ENCODE results near the gene CCNL1. TPM values are rescaled to one million over a fixed set of nuclear protein-coding genes. Genes with fewer than 3 reads are reported as not detected.
A peak's percentile ranks its signal among the peaks of the same experiment; 100 is the strongest.

CCNL1 gene
- total and polyA plus RNA-seq, 5 donors from 2014 or later, result 48.7 to 1,080 (median 66.0) TPM

- peaks cover 36% of the 10 kb centered on the region for H3K4me1 ChIP-seq (ENCODE audit: control insufficient read depth, insufficient read depth, low read length, poor library complexity, severe bottlenecking)
- no peak overlapping the region for H3K27ac ChIP-seq (ENCODE audit: insufficient read depth, low read length, poor library complexity, severe bottlenecking)
- Mint-ChIP-seq H3K27ac (peak overlapping the region in 1 of 3 donors; percentile 45), H3K9me3 (no peaks in the 10 kb centered on the region), H3K4me1 (peaks cover 57 to 82% (median 64%) of the 10 kb centered on the region in 4 donors), H3K36me3 (peaks cover 65% of the 10 kb centered on the region), H3K27me3 (peaks cover 4% of the 10 kb centered on the region), H3K4me3 (no peak overlapping the region)
- H3K4me3 ChIP-seq (ENCODE audit: low read depth, low read length), result no peak overlapping the region
- H3K36me3 ChIP-seq (ENCODE audit: control insufficient read depth, insufficient read depth, low read length), result peaks cover 100% of the 10 kb centered on the region
- no peaks in the 10 kb centered on the region for H3K9me3 ChIP-seq (ENCODE audit: control insufficient read depth in 2 of 2, low read length in 2 of 2)
- DNase-seq (no peak), ATAC-seq (ENCODE audit: low read depth in 2 of 2) (no peak)
- no peaks in the 10 kb centered on the region for H3K27me3 ChIP-seq (ENCODE audit: control insufficient read depth, insufficient read depth, low read length)
These were observed 8.8 kb downstream of the CCNL1 start for GRCh38 chr3:157151151-157151550.

DNA sequence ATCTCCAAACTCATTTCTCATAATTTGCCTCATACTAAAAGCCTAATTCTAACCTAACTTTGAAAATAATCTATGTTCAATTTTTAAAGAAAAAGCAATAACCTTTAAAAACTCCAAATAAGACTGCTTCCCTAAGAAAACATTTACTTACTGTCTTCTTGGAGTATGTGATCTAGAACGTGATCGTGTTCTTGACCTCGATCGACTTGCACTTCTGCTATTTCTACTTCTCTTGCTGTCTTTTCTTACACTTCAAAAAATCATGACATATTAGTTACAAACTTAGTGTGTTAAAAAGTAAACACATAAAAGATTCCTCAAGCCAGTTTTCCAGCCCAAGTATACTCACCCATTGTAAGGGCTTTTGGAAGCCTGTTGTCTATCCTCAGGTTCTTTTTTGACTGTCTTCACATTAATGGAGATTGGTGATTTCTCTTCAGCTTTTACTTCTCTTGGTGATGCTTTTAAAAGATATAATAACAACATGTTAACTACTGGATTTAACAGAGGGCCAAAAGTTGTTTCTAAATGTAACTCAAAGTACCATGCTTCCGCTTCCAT, 10.7 kb downstream of the CCNL1 start:
- ATAC-seq (ENCODE audit: low read depth in 2 of 2) (no peak), DNase-seq (no peak)
- H3K27me3 ChIP-seq (ENCODE audit: control insufficient read depth, insufficient read depth, low read length), result no peaks in the 10 kb centered on the region
- peak overlapping the region in 1 of 4 donors; percentile 15 for H3K4me3 Mint-ChIP-seq
- H3K27ac ChIP-seq (ENCODE audit: insufficient read depth, low read length, poor library complexity, severe bottlenecking), result peak overlapping the region; percentile 38
- H3K9me3 ChIP-seq (ENCODE audit: control insufficient read depth in 2 of 2, low read length in 2 of 2), result no peaks in the 10 kb centered on the region
- no peaks in the 10 kb centered on the region for H3K9me3 Mint-ChIP-seq
- no peak overlapping the region for H3K4me3 ChIP-seq (ENCODE audit: low read depth, low read length)
- H3K4me1 Mint-ChIP-seq, result peaks cover 43 to 77% (median 51%) of the 10 kb centered on the region in 4 donors
- no peaks in the 10 kb centered on the region for H3K27me3 Mint-ChIP-seq
- peaks cover 62% of the 10 kb centered on the region for H3K36me3 Mint-ChIP-seq
- peaks cover 17% of the 10 kb centered on the region for H3K4me1 ChIP-seq (ENCODE audit: control insufficient read depth, insufficient read depth, low read length, poor library complexity, severe bottlenecking)
- peak overlapping the region in 2 of 3 donors; percentile 29 to 33 for H3K27ac Mint-ChIP-seq
- H3K36me3 ChIP-seq (ENCODE audit: control insufficient read depth, insufficient read depth, low read length), result peaks cover 99% of the 10 kb centered on the region

GRCh38 chr3:157148196-157148889, 11.6 kb downstream of the CCNL1 start:
- peak overlapping the region in 2 of 3 donors; percentile 2 to 59 for H3K27ac Mint-ChIP-seq
- peaks cover 37 to 76% (median 45%) of the 10 kb centered on the region in 4 donors for H3K4me1 Mint-ChIP-seq
- H3K27me3 ChIP-seq (ENCODE audit: control insufficient read depth, insufficient read depth, low read length), result no peaks in the 10 kb centered on the region
- H3K27ac ChIP-seq (ENCODE audit: insufficient read depth, low read length, poor library complexity, severe bottlenecking), result peak overlapping the region; percentile 38
- peak in 1 of 2 donors; percentile 6 for ATAC-seq (ENCODE audit: low read depth in 2 of 2)
- DNase-seq, result no peak
- no peaks in the 10 kb centered on the region for H3K27me3 Mint-ChIP-seq
- H3K9me3 Mint-ChIP-seq, result no peaks in the 10 kb centered on the region
- H3K36me3 ChIP-seq (ENCODE audit: control insufficient read depth, insufficient read depth, low read length), result peaks cover 99% of the 10 kb centered on the region
- H3K9me3 ChIP-seq (ENCODE audit: control insufficient read depth in 2 of 2, low read length in 2 of 2), result no peaks in the 10 kb centered on the region
- H3K4me3 Mint-ChIP-seq, result peak overlapping the region in 1 of 4 donors; percentile 51
- H3K36me3 Mint-ChIP-seq, result peaks cover 56% of the 10 kb centered on the region
- no peak overlapping the region for H3K4me3 ChIP-seq (ENCODE audit: low read depth, low read length)
- peaks cover 8% of the 10 kb centered on the region for H3K4me1 ChIP-seq (ENCODE audit: control insufficient read depth, insufficient read depth, low read length, poor library complexity, severe bottlenecking)

- Mint-ChIP-seq H3K27ac (peak overlapping the region in 1 of 3 donors; percentile 28), H3K4me1 (peaks cover 34 to 75% (median 40%) of the 10 kb centered on the region in 4 donors), H3K4me3 (no peak overlapping the region), H3K36me3 (peaks cover 52% of the 10 kb centered on the region), H3K9me3 (peaks cover 0 to 1% (median 0%) of the 10 kb centered on the region in 7 donors), H3K27me3 (no peaks in the 10 kb centered on the region)
- no peak overlapping the region for H3K4me3 ChIP-seq (ENCODE audit: low read depth, low read length)
- H3K27ac ChIP-seq (ENCODE audit: insufficient read depth, low read length, poor library complexity, severe bottlenecking), result no peak overlapping the region
- ATAC-seq (ENCODE audit: low read depth in 2 of 2), result no peak
- peaks cover 6% of the 10 kb centered on the region for H3K4me1 ChIP-seq (ENCODE audit: control insufficient read depth, insufficient read depth, low read length, poor library complexity, severe bottlenecking)
- H3K36me3 ChIP-seq (ENCODE audit: control insufficient read depth, insufficient read depth, low read length), result peaks cover 89% of the 10 kb centered on the region
- H3K9me3 ChIP-seq (ENCODE audit: control insufficient read depth in 2 of 2, low read length in 2 of 2), result no peaks in the 10 kb centered on the region
- no peak for DNase-seq
- no peaks in the 10 kb centered on the region for H3K27me3 ChIP-seq (ENCODE audit: control insufficient read depth, insufficient read depth, low read length)
These were observed 12.7 kb downstream of the CCNL1 start for GRCh38 chr3:157147099-157147803.

GRCh38 chr3:157145606-157146322, 14.2 kb downstream of the CCNL1 start:
- Histone ChIP-seq H3K36me3 (ENCODE audit: control insufficient read depth, insufficient read depth, low read length) (peaks cover 78% of the 10 kb centered on the region), H3K27ac (ENCODE audit: insufficient read depth, low read length, poor library complexity, severe bottlenecking) (peak overlapping the region; percentile 39), H3K4me3 (ENCODE audit: low read depth, low read length) (no peak overlapping the region), H3K27me3 (ENCODE audit: control insufficient read depth, insufficient read depth, low read length) (no peaks in the 10 kb centered on the region), H3K4me1 (ENCODE audit: control insufficient read depth, insufficient read depth, low read length, poor library complexity, severe bottlenecking) (peaks cover 6% of the 10 kb centered on the region), H3K9me3 (ENCODE audit: control insufficient read depth in 2 of 2, low read length in 2 of 2) (no peaks in the 10 kb centered on the region)
- peaks cover 0 to 1% (median 0%) of the 10 kb centered on the region in 7 donors for H3K9me3 Mint-ChIP-seq
- DNase-seq, result no peak
- H3K4me3 Mint-ChIP-seq, result peak overlapping the region in 1 of 4 donors; percentile 33
- ATAC-seq (ENCODE audit: low read depth in 2 of 2), result no peak
- peaks cover 27 to 60% (median 31%) of the 10 kb centered on the region in 4 donors for H3K4me1 Mint-ChIP-seq
- H3K36me3 Mint-ChIP-seq, result peaks cover 42% of the 10 kb centered on the region
- no peaks in the 10 kb centered on the region for H3K27me3 Mint-ChIP-seq
- H3K27ac Mint-ChIP-seq, result peak overlapping the region; percentile 38 to 87 (median 40)

DNA sequence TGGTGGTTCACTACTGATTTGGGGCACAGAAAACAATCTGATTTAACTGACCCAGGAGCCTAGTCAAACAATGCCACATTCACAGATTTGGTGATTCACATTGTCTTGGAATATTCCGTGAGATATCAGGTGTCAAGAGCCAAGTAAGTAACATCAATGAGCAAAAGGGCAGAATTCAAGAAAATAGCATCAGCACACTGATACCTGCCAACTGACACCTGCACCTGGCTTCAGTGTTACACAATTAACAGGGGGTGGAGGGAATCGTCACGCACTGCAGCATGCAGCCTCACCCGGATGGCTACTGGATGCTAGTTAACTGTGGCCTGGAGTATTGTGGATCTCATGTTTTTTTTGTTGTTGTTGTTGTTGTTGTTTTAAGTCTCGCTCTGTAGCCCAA, 17.6 kb downstream of the CCNL1 start:
- H3K9me3 ChIP-seq (ENCODE audit: control insufficient read depth in 2 of 2, low read length in 2 of 2), result no peaks in the 10 kb centered on the region
- Mint-ChIP-seq H3K4me3 (no peak overlapping the region), H3K9me3 (peaks cover 0 to 1% (median 0%) of the 10 kb centered on the region in 7 donors), H3K36me3 (peaks cover 20% of the 10 kb centered on the region), H3K4me1 (peaks cover 13 to 39% (median 18%) of the 10 kb centered on the region in 4 donors), H3K27me3 (no peaks in the 10 kb centered on the region), H3K27ac (peak overlapping the region in 2 of 3 donors; percentile 39 to 73)
- peaks cover under 1% of the 10 kb centered on the region for H3K4me1 ChIP-seq (ENCODE audit: control insufficient read depth, insufficient read depth, low read length, poor library complexity, severe bottlenecking)
- no peaks in the 10 kb centered on the region for H3K27me3 ChIP-seq (ENCODE audit: control insufficient read depth, insufficient read depth, low read length)
- peaks cover 43% of the 10 kb centered on the region for H3K36me3 ChIP-seq (ENCODE audit: control insufficient read depth, insufficient read depth, low read length)
- H3K27ac ChIP-seq (ENCODE audit: insufficient read depth, low read length, poor library complexity, severe bottlenecking), result no peak overlapping the region
- ATAC-seq (ENCODE audit: low read depth in 2 of 2), result no peak
- no peak for DNase-seq
- no peak overlapping the region for H3K4me3 ChIP-seq (ENCODE audit: low read depth, low read length)

DNA sequence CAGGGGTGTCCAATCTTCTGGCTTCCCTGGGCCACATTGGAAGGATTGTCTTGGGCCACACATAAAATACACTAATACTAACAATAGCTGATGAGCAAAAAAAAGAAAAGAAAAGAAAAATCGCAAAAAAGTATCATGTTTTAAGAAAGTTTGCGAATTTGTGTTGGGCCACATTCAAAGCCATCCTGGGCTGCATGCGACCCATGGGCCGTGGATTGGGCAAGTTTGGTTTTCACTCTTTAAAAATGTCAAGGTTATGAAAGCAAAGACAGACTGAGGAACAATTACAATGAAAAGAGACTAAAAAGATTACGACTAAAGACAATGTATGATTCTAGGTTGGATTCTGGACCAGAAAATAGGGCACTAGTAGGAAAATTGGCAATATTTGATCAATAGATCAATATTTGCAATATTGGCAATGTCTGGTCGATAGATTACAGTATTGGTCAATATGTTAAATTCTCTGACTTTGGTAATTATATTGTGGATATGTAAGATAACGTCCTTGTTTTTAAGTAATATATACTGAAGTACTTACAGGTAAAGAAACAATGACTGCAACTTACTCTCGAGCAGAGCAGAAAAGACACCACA, 19.9 kb downstream of the CCNL1 start:
- ATAC-seq (ENCODE audit: low read depth in 2 of 2) (no peak), DNase-seq (no peak)
- Histone ChIP-seq H3K27ac (ENCODE audit: insufficient read depth, low read length, poor library complexity, severe bottlenecking) (no peak overlapping the region), H3K36me3 (ENCODE audit: control insufficient read depth, insufficient read depth, low read length) (peaks cover 21% of the 10 kb centered on the region), H3K4me3 (ENCODE audit: low read depth, low read length) (no peak overlapping the region), H3K4me1 (ENCODE audit: control insufficient read depth, insufficient read depth, low read length, poor library complexity, severe bottlenecking) (peaks cover 14% of the 10 kb centered on the region), H3K9me3 (ENCODE audit: control insufficient read depth in 2 of 2, low read length in 2 of 2) (no peaks in the 10 kb centered on the region), H3K27me3 (ENCODE audit: control insufficient read depth, insufficient read depth, low read length) (no peaks in the 10 kb centered on the region)
- Mint-ChIP-seq H3K4me1 (peaks cover 11 to 26% (median 19%) of the 10 kb centered on the region in 4 donors), H3K27ac (no peak overlapping the region), H3K4me3 (no peak overlapping the region), H3K36me3 (peaks cover 5% of the 10 kb centered on the region), H3K27me3 (no peaks in the 10 kb centered on the region), H3K9me3 (peaks cover 0 to 1% (median 0%) of the 10 kb centered on the region in 7 donors)
